Ascending aorta (tissue), 2 donors: Measurements from ENCODE around the gene SGSH. TPM values are rescaled to one million over a fixed set of nuclear protein-coding genes. Genes with fewer than 3 reads are reported as not detected.

Experiments
- DNase-seq, 2 donors: peaks; one replicate each; pipeline ENCODE4 v3.0.0-alpha.2; 2019; ENCODE audit warnings: low spot score in 2 of 2
- H3K27ac ChIP-seq, 2 donors: fragments of 200-600 bp; sonication (generic); one replicate each; pipeline ENCODE4 v1.5.1; 2016 to 2017; ENCODE audit warnings: mild to moderate bottlenecking in 1 of 2
- H3K27me3 ChIP-seq: fragments of 200-600 bp; sonication (generic); one replicate; pipeline ENCODE4 v1.5.1; 2017
- H3K36me3 ChIP-seq, 2 donors: fragments of 200-600 bp; sonication (generic); one replicate each; pipeline ENCODE4 v1.5.1; 2016
- H3K4me1 ChIP-seq, 2 donors: fragments of 200-600 bp; sonication (generic); one replicate each; pipeline ENCODE4 v1.5.1; 2016 to 2017; ENCODE audit warnings: mild to moderate bottlenecking in 1 of 2
- H3K4me3 ChIP-seq, 2 donors: fragments of 200-600 bp; sonication (generic); one replicate each; pipeline ENCODE4 v1.5.1; 2016 to 2017; ENCODE audit warnings: mild to moderate bottlenecking in 1 of 2
- H3K9me3 ChIP-seq, 2 donors: fragments of 200-600 bp; sonication (generic); one replicate each; pipeline ENCODE4 v1.5.1; 2016
- intact Hi-C: fragments of 100-400 bp; cut with DNase I; formaldehyde crosslinking; loops from one replicate; pipeline ENCODE4 v1.15.1; 2023
- total RNA-seq: library from RNA; depleted of rRNA; stranded (reverse); fragments of >200 nt; gene quantifications from one replicate; pipeline ENCODE4 v1.1.0, GENCODE V29; 2016
- TF ChIP-seq, protein P1 (sequence below), 3 experiments: fragments of 200-600 bp in 2 of 3; fragments of 450-650 bp in 1 of 3; sonication (generic) in 2 of 3; IDR thresholded peaks; one replicate each; pipeline ENCODE4 v1.5.1; 2016 to 2019; ENCODE audit warnings: antibody characterized with exemption in 3 of 3, mild to moderate bottlenecking in 1 of 3, moderate library complexity in 1 of 3

The SGSH gene
- total RNA-seq, 1 donor from 2014 or later: 50.9 TPM

DNA sequence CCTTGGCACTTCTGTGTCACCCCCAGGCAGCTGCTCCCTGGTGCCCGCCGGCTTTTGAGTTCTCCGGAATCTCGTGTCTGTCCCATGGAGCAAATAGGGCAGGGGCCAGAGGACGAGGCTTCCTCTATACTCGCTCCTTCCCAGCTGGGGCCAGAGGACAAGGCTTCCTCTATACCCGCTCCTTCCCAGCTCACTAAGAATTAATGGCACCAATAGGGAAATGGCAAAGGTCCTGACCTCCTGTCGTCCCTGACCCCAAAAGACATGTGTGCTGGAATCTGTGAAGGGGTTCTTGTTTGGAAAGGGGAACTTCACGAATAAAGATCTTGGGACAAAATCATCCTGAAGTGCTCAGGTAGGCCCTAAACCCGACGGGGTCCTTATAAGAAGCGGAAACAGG is 7.6 kb downstream of the SGSH start:
- Histone ChIP-seq H3K4me3 (no peak overlapping the region), H3K27me3 (no peaks in the 10 kb centered on the region), H3K36me3 (peaks cover 30 to 74% of the 10 kb centered on the region in 2 donors), H3K9me3 (no peaks in the 10 kb centered on the region), H3K27ac (no peak overlapping the region), H3K4me1 (no peaks in the 10 kb centered on the region)
- intact Hi-C loops: no loop called here
- TF ChIP-seq, protein P1, sequence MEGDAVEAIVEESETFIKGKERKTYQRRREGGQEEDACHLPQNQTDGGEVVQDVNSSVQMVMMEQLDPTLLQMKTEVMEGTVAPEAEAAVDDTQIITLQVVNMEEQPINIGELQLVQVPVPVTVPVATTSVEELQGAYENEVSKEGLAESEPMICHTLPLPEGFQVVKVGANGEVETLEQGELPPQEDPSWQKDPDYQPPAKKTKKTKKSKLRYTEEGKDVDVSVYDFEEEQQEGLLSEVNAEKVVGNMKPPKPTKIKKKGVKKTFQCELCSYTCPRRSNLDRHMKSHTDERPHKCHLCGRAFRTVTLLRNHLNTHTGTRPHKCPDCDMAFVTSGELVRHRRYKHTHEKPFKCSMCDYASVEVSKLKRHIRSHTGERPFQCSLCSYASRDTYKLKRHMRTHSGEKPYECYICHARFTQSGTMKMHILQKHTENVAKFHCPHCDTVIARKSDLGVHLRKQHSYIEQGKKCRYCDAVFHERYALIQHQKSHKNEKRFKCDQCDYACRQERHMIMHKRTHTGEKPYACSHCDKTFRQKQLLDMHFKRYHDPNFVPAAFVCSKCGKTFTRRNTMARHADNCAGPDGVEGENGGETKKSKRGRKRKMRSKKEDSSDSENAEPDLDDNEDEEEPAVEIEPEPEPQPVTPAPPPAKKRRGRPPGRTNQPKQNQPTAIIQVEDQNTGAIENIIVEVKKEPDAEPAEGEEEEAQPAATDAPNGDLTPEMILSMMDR (IDR thresholded peaks at IDR 0.05): no peak
- no peak for DNase-seq

DNA sequence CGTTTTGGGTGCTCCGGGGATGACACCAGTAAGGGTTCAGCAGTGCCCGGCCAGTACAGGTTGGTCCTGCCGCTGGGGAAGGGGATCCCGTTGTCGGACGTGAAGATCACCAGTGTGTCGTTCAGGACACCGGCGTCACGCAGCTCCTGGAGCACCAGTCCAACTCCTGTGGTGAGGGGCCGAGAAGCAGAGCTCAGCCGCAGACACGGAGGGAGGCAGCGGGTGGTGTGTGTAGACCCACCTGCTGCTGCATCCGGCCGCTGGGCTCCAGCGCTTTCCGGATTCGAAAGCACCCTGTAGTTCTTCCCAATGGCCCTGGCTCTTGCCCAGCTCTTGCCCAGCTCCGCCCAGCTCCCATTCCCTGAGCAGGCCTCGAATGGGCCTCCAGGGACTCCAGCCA is 8.0 kb downstream of the SGSH start:
- intact Hi-C loops: no loop called here
- Histone ChIP-seq H3K27me3 (no peaks in the 10 kb centered on the region), H3K4me3 (no peak overlapping the region), H3K27ac (no peak overlapping the region), H3K9me3 (no peaks in the 10 kb centered on the region), H3K36me3 (peaks cover 30 to 74% of the 10 kb centered on the region in 2 donors), H3K4me1 (no peaks in the 10 kb centered on the region)
- TF ChIP-seq, protein P1 (IDR thresholded peaks at IDR 0.05): no peak
- DNase-seq: no peak

DNA sequence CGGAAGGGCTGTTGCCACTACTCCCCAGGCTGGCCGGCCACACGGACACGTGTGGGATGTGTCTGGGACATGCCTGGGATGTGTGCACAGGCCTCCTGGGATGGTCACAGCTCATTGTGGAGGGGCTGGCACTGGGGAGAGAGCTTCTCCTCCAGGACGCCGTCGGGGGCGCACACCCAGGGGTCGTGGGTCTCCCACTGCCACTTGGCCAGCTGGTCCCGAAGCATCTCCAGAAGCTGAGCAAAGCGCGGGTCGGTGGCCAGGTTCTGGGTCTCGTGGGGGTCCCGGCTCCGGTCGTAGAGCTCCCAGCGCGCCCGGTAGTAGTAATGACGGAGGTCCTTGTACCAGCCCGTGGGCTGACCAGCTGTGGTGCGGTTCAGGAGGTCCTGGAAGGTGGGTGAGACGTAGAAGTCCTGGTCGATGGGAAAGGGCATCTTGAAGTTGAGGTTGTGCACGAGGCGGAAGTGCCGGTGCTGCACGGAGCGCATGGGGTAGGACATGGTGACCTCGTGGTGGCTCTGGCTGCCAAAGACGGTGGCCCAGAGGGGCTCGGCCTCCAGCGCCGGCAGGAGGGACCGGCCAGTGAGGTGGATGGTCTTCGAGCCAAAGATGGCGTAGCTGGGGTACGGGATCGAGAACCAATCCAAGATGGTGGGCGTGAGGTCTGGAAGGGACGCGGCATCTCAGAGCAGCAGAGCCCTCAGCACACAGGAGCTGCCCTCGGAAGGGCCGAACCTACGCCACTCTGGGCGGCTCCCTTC is 9.6 kb downstream of the SGSH start:
- Histone ChIP-seq H3K4me3 (no peak overlapping the region), H3K27ac (no peak overlapping the region), H3K36me3 (peaks cover 23 to 61% of the 10 kb centered on the region in 2 donors), H3K9me3 (no peaks in the 10 kb centered on the region), H3K4me1 (no peaks in the 10 kb centered on the region), H3K27me3 (no peaks in the 10 kb centered on the region)
- TF ChIP-seq, protein P1 (IDR thresholded peaks at IDR 0.05): no peak
- intact Hi-C loops: no loop called here
- no peak for DNase-seq

DNA sequence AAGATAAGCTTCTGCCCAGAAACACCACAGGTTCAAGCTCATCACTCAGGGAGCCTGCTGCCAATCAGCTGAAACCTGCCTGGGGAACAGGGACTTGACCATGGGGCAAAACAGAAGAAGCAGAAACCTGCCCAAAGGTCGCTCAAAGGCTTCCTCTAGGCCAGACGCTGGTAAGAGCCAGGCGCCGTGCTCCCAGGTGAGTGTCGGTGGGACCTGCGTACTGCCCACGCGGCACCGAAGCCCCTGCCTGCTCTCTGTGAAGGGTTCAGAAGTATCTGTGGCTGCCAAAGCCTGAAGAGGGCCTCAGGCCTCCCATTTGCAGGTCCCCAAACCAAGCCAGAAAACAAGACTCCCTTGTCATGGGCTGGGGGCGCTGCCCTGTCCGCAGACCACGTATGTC is 10.4 kb downstream of the SGSH start:
- intact Hi-C loops: no loop called here
- TF ChIP-seq, protein P1 (IDR thresholded peaks at IDR 0.05): no peak

DNA sequence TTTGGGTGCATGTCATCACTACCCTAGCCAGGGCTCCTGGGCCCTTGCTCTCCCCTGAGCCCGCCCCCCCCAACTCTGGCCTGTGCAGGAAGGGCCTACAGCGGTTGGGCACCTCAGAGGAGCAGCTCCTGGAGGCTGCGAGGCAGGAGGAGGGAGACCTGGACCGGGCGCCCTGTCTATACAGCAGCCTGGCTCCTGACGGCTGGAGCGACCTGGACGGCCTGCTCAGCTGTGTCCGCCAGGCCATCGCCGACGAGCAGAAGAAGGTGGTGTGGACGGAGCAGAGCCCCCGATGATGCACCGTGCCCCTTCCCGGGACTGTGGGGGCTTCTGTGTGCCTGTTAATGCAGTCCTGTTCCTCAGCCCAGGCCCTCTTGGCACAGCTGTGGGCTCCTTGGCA is 12.1 kb downstream of the SGSH start:
- DNase-seq: no peak
- Histone ChIP-seq H3K9me3 (no peaks in the 10 kb centered on the region), H3K4me3 (no peak overlapping the region), H3K4me1 (no peaks in the 10 kb centered on the region), H3K36me3 (peaks cover 23 to 38% of the 10 kb centered on the region in 2 donors), H3K27ac (no peak overlapping the region), H3K27me3 (no peaks in the 10 kb centered on the region)
- TF ChIP-seq, protein P1 (IDR thresholded peaks at IDR 0.05): no peak
- intact Hi-C loops: no loop called here

More for the DNA sequence above, 10.4 kb downstream of the SGSH start:
- Histone ChIP-seq H3K36me3 (peaks cover 23 to 56% of the 10 kb centered on the region in 2 donors), H3K4me1 (no peaks in the 10 kb centered on the region), H3K4me3 (no peak overlapping the region), H3K27me3 (no peaks in the 10 kb centered on the region), H3K27ac (no peak overlapping the region), H3K9me3 (no peaks in the 10 kb centered on the region)
- DNase-seq: no peak
